Measurements from ENCODE around the gene UBASH3B.

UBASH3B gene

DNA sequence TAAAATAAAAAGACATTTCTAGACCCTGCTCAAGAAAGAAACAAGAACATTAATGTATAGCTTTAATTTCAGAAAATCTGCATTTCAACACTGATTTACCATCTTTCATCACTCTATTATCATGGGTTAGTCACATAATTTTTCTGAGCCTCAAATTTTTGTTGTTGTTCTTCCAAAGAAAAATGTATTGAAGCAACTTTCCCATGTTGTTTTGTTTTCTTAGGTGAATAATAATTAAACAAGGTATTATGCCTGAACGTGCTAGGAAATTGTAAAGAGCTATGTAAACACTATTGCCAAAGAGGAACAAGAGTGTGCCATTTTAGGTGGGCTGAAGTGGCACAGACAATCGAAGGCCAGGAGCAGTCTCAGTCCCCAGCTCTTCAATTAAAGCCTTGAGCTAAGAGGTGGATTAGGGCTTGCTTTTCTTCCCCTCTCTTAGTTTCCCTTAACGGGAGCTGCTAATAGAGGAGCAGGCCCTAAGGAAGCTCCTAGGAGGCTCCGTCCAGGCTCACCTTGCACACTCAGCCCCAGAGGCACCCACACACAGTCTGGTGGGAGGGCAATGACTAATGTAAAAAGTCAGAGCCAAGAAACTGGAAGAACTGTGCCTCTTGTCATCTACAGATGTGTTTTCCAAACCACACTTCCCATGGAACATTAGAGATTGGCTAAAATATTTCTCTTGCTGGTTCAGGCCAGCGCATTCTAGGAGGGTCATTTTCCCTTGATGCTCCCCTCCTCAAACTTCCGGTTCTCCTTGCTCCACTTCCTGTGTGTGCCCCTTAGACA is 8.8 kb upstream of the UBASH3B start:
- Histone ChIP-seq H3K9me3 (replicated peaks; ENCODE audit: insufficient read depth, low read length) (no peaks in the 10 kb centered on the region), H2AFZ (ENCODE audit: low read length) (no peak overlapping the region), H3K4me2 (ENCODE audit: low read depth, low read length) (no peak overlapping the region), H4K20me1 (ENCODE audit: insufficient read depth, low read length) (no peaks in the 10 kb centered on the region), H3K4me1 (ENCODE audit: low read length) (no peaks in the 10 kb centered on the region), H3F3A (ENCODE audit: insufficient read depth, low read length) (no peaks in the 10 kb centered on the region), H3K9ac (ENCODE audit: low read length) (no peak overlapping the region), H3K27ac (ENCODE audit: low read length) (no peak overlapping the region), H3K36me3 (replicated peaks; ENCODE audit: insufficient read depth, low read length) (no peaks in the 10 kb centered on the region), H3K4me3 (ENCODE audit: low read length) (no peak overlapping the region), H3K79me2 (ENCODE audit: low read length) (no peaks in the 10 kb centered on the region), H3K27me3 (replicated peaks; ENCODE audit: insufficient read depth, low read length) (no peaks in the 10 kb centered on the region), H3K9me2 (replicated peaks; ENCODE audit: insufficient read depth, low read length) (no peaks in the 10 kb centered on the region)
- no peak for TF ChIP-seq EZH2phosphoT487 (IDR thresholded peaks at IDR 0.05; ENCODE audit: low read length)
- TF ChIP-seq, protein P1, sequence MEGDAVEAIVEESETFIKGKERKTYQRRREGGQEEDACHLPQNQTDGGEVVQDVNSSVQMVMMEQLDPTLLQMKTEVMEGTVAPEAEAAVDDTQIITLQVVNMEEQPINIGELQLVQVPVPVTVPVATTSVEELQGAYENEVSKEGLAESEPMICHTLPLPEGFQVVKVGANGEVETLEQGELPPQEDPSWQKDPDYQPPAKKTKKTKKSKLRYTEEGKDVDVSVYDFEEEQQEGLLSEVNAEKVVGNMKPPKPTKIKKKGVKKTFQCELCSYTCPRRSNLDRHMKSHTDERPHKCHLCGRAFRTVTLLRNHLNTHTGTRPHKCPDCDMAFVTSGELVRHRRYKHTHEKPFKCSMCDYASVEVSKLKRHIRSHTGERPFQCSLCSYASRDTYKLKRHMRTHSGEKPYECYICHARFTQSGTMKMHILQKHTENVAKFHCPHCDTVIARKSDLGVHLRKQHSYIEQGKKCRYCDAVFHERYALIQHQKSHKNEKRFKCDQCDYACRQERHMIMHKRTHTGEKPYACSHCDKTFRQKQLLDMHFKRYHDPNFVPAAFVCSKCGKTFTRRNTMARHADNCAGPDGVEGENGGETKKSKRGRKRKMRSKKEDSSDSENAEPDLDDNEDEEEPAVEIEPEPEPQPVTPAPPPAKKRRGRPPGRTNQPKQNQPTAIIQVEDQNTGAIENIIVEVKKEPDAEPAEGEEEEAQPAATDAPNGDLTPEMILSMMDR (IDR thresholded peaks at IDR 0.05; ENCODE audit: low read length), result no peak
- no peak for TF ChIP-seq EZH2 (optimal IDR thresholded peaks at IDR 0.05; ENCODE audit: low read depth, low read length)
- no peak for DNase-seq

DNA sequence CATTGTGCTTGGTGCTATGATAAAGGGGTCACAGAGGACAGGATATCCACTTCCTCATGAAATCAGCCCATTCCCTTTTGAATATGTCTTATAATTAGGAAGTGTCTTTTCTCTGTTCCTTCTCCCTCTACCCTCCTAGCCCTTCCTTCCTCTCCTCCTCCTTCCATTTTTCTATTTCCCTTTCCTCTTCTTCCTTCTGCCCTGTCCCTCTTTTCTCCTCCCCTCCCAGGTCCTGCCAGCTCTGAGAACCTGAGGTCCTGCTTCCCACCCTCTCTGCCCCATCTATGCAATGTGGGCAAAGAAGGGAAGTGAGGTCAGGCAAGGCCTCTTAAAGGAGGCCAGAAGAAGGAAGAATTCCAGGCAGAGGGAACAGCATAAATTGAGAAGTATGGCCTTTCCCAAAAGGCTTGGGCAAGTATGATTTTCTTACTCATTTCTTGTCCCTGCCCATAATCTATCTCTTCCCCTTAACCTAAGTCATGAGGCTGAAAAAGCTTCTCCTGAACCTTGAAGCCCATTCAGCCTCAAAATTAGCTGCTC is 7.7 kb upstream of the UBASH3B start:
- H3K79me2 ChIP-seq (ENCODE audit: low read length), result no peaks in the 10 kb centered on the region
- no peaks in the 10 kb centered on the region for H3K36me3 ChIP-seq (replicated peaks; ENCODE audit: insufficient read depth, low read length)
- no peak overlapping the region for H3K4me2 ChIP-seq (ENCODE audit: low read depth, low read length)
- no peaks in the 10 kb centered on the region for H4K20me1 ChIP-seq (ENCODE audit: insufficient read depth, low read length)
- H3K9me2 ChIP-seq (replicated peaks; ENCODE audit: insufficient read depth, low read length), result no peaks in the 10 kb centered on the region
- H3F3A ChIP-seq (ENCODE audit: insufficient read depth, low read length), result no peaks in the 10 kb centered on the region
- no peaks in the 10 kb centered on the region for H3K4me1 ChIP-seq (ENCODE audit: low read length)
- H3K9ac ChIP-seq (ENCODE audit: low read length), result no peak overlapping the region
- no peak for DNase-seq
- no peaks in the 10 kb centered on the region for H3K27me3 ChIP-seq (replicated peaks; ENCODE audit: insufficient read depth, low read length)
- H2AFZ ChIP-seq (ENCODE audit: low read length), result no peak overlapping the region
- H3K27ac ChIP-seq (ENCODE audit: low read length), result no peak overlapping the region
- TF ChIP-seq EZH2 (optimal IDR thresholded peaks at IDR 0.05; ENCODE audit: low read depth, low read length) (no peak), EZH2phosphoT487 (IDR thresholded peaks at IDR 0.05; ENCODE audit: low read length) (no peak)
- TF ChIP-seq, protein P1 (IDR thresholded peaks at IDR 0.05; ENCODE audit: low read length), result no peak
- H3K4me3 ChIP-seq (ENCODE audit: low read length), result no peak overlapping the region
- no peaks in the 10 kb centered on the region for H3K9me3 ChIP-seq (replicated peaks; ENCODE audit: insufficient read depth, low read length)

DNA sequence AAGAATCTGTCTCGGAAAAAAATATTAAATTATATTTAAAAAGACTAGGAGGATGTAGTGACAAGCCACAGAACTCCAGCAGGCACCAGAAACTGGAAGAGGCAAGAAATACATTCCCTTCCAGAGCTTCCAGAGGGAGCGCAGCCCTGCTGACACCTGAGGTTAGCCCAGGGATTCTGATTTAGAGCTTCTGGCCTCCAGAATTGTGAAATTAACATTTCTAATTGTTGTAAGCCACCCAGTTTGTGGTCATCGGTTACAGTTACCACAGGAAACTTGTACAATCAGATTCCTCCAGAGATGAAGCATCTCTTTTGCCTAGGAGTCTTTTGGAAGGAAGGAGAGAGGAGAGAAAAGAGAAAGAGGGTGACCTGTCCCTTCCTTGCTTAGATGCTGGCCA is 6.4 kb upstream of the UBASH3B start:
- no peak overlapping the region for H2AFZ ChIP-seq (ENCODE audit: low read length)
- no peaks in the 10 kb centered on the region for H3K36me3 ChIP-seq (replicated peaks; ENCODE audit: insufficient read depth, low read length)
- H3K9me3 ChIP-seq (replicated peaks; ENCODE audit: insufficient read depth, low read length), result no peaks in the 10 kb centered on the region
- no peaks in the 10 kb centered on the region for H3K4me1 ChIP-seq (ENCODE audit: low read length)
- H3K27ac ChIP-seq (ENCODE audit: low read length), result no peak overlapping the region
- H4K20me1 ChIP-seq (ENCODE audit: insufficient read depth, low read length), result no peaks in the 10 kb centered on the region
- H3K4me3 ChIP-seq (ENCODE audit: low read length), result no peak overlapping the region
- no peak overlapping the region for H3K9ac ChIP-seq (ENCODE audit: low read length)
- no peaks in the 10 kb centered on the region for H3K79me2 ChIP-seq (ENCODE audit: low read length)
- no peak overlapping the region for H3K4me2 ChIP-seq (ENCODE audit: low read depth, low read length)
- no peaks in the 10 kb centered on the region for H3K9me2 ChIP-seq (replicated peaks; ENCODE audit: insufficient read depth, low read length)
- TF ChIP-seq EZH2phosphoT487 (IDR thresholded peaks at IDR 0.05; ENCODE audit: low read length) (no peak), EZH2 (optimal IDR thresholded peaks at IDR 0.05; ENCODE audit: low read depth, low read length) (no peak)
- TF ChIP-seq, protein P1 (IDR thresholded peaks at IDR 0.05; ENCODE audit: low read length), result no peak
- H3F3A ChIP-seq (ENCODE audit: insufficient read depth, low read length), result no peaks in the 10 kb centered on the region
- no peaks in the 10 kb centered on the region for H3K27me3 ChIP-seq (replicated peaks; ENCODE audit: insufficient read depth, low read length)
- no peak for DNase-seq

Data from MM.1S (cell line).